Spinal cord (tissue), 10 donors: ENCODE measurements around the gene NOX3. TPM values are rescaled to one million over a fixed set of nuclear protein-coding genes. Genes with fewer than 3 reads are reported as not detected.
"Not testable (repeated sequence)": the region's sequence is repeated elsewhere in the genome, so short reads cannot be mapped to it uniquely, and the experiment has no call there.

Experiments
- DNase-seq, 6 donors: peaks; one replicate each; pipeline versions ENCODE4 v3.0.0 to v3.0.0-alpha.2; 2013 to 2015; ENCODE audit warnings: low spot score in 6 of 6, low read depth in 4 of 6
- H3K27ac ChIP-seq: one replicate; pipeline ENCODE4 v1.5.1; 2013; ENCODE audit warnings: low read depth, low read length, control low read depth
- H3K27me3 ChIP-seq: one replicate; pipeline ENCODE4 v1.6.1; 2013; ENCODE audit warnings: low read length; ENCODE audit not compliant: control insufficient read depth, insufficient read depth
- H3K36me3 ChIP-seq: one replicate; pipeline ENCODE4 v1.6.1; 2013; ENCODE audit warnings: low read length; ENCODE audit not compliant: control insufficient read depth, insufficient read depth
- H3K4me1 ChIP-seq: one replicate; pipeline ENCODE4 v1.6.1; 2013; ENCODE audit warnings: low read length; ENCODE audit not compliant: control insufficient read depth, insufficient read depth
- H3K4me3 ChIP-seq: one replicate; pipeline ENCODE4 v1.5.1; 2013; ENCODE audit warnings: low read depth, low read length, control low read depth
- H3K9me3 ChIP-seq: one replicate; pipeline ENCODE4 v1.6.1; 2013; ENCODE audit warnings: low read length; ENCODE audit not compliant: control insufficient read depth, insufficient read depth
- WGBS: methylation state at CpG from one replicate; pipeline ENCODE4 v1.1.5; 2013; ENCODE audit warnings: missing lambda C conversion rate; ENCODE audit not compliant: insufficient coverage; 5-methylcytosine and 5-hydroxymethylcytosine counted together
- polyA plus RNA-seq, 2 donors: library from polyadenylated mRNA; unstranded; fragments of 120-200 nt; gene quantifications; one replicate each; pipeline ENCODE4 v1.2.1, GENCODE V29; 2013; ENCODE audit not compliant: insufficient read length in 2 of 2
- total RNA-seq, 2 donors: library from RNA; depleted of rRNA in 1 of 2; stranded (reverse); fragments of 120-200 nt in 1 of 2; fragments of >200 nt in 1 of 2; gene quantifications; one replicate each; pipeline versions ENCODE4 v1.2.3 to v1.2.4, GENCODE V29; 2013 to 2014
- donor health status: healthy.

Gene NOX3
- total and polyA plus RNA-seq, 4 donors: not detected

GRCh38 chr6:155371230-155371629 is 84.4 kb downstream of the NOX3 start:
- WGBS: 92% methylated on average over 5 of the region's 5 CpGs
- H3K4me3 ChIP-seq: no peak overlapping the region
- no peaks in the 10 kb centered on the region for H3K4me1 ChIP-seq
- no peak overlapping the region for H3K27ac ChIP-seq
- H3K27me3 ChIP-seq: no peaks in the 10 kb centered on the region
- DNase-seq: no peak
- H3K36me3 ChIP-seq: no peaks in the 10 kb centered on the region
- no peaks in the 10 kb centered on the region for H3K9me3 ChIP-seq

- Histone ChIP-seq H3K27ac (no peak overlapping the region), H3K4me1 (no peaks in the 10 kb centered on the region), H3K27me3 (no peaks in the 10 kb centered on the region), H3K4me3 (no peak overlapping the region), H3K36me3 (no peaks in the 10 kb centered on the region), H3K9me3 (no peaks in the 10 kb centered on the region)
- DNase-seq: no peak
- WGBS: 84% methylated on average over 3 of the region's 6 CpGs
Measured at GRCh38 chr6:155366325-155366724, 89.3 kb downstream of the NOX3 start.

- Histone ChIP-seq H3K9me3 (peaks cover 3% of the 10 kb centered on the region), H3K27me3 (no peaks in the 10 kb centered on the region), H3K4me1 (no peaks in the 10 kb centered on the region), H3K36me3 (no peaks in the 10 kb centered on the region), H3K27ac (no peak overlapping the region), H3K4me3 (no peak overlapping the region)
- no peak for DNase-seq
- no CpG with 5 or more reads among the region's 3 CpGs for WGBS
Measured at GRCh38 chr6:155364844-155365437, 90.7 kb downstream of the NOX3 start.

GRCh38 chr6:155364021-155364420 is 91.6 kb downstream of the NOX3 start:
- H3K4me3 ChIP-seq, H3K36me3 ChIP-seq, H3K9me3 ChIP-seq, H3K27ac ChIP-seq, H3K4me1 ChIP-seq, DNase-seq, H3K27me3 ChIP-seq: not testable (repeated sequence)
- 73% methylated on average over 10 of the region's 12 CpGs for WGBS

GRCh38 chr6:155362968-155363632 is 92.5 kb downstream of the NOX3 start:
- H3K36me3 ChIP-seq, H3K4me1 ChIP-seq, H3K4me3 ChIP-seq, H3K9me3 ChIP-seq, DNase-seq, H3K27me3 ChIP-seq, H3K27ac ChIP-seq: not testable (repeated sequence)
- WGBS: 97% methylated on average over 28 of the region's 39 CpGs

GRCh38 chr6:155354167-155354566 is 101.5 kb downstream of the NOX3 start:
- Histone ChIP-seq H3K27me3 (no peaks in the 10 kb centered on the region), H3K27ac (no peak overlapping the region), H3K4me1 (no peaks in the 10 kb centered on the region), H3K9me3 (peaks cover 7% of the 10 kb centered on the region), H3K36me3 (no peaks in the 10 kb centered on the region), H3K4me3 (no peak overlapping the region)
- DNase-seq: no peak

GRCh38 chr6:155352811-155353210 is 102.8 kb downstream of the NOX3 start:
- H3K27ac ChIP-seq: no peak overlapping the region
- no peak for DNase-seq

GRCh38 chr6:155352130-155352420 is 103.6 kb downstream of the NOX3 start:
- Histone ChIP-seq H3K27ac (no peak overlapping the region), H3K4me1 (no peaks in the 10 kb centered on the region), H3K4me3 (no peak overlapping the region), H3K27me3 (no peaks in the 10 kb centered on the region), H3K9me3 (peaks cover 9% of the 10 kb centered on the region), H3K36me3 (no peaks in the 10 kb centered on the region)
- 89% methylated on average over 3 of the region's 4 CpGs for WGBS
- no peak for DNase-seq

More at GRCh38 chr6:155352811-155353210, 102.8 kb downstream of the NOX3 start:
- H3K4me1 ChIP-seq: no peaks in the 10 kb centered on the region
- H3K27me3 ChIP-seq: no peaks in the 10 kb centered on the region
- peaks cover 7% of the 10 kb centered on the region for H3K9me3 ChIP-seq
- H3K36me3 ChIP-seq: no peaks in the 10 kb centered on the region
- no peak overlapping the region for H3K4me3 ChIP-seq

- no peaks in the 10 kb centered on the region for H3K36me3 ChIP-seq
- no peak overlapping the region for H3K27ac ChIP-seq
- no peak overlapping the region for H3K4me3 ChIP-seq
- H3K9me3 ChIP-seq: peaks cover 9% of the 10 kb centered on the region
- H3K27me3 ChIP-seq: no peaks in the 10 kb centered on the region
- no peaks in the 10 kb centered on the region for H3K4me1 ChIP-seq
- no CpG with 5 or more reads among the region's 5 CpGs for WGBS
- no peak for DNase-seq
Measured at GRCh38 chr6:155351273-155352129, 104.1 kb downstream of the NOX3 start.

- H3K27me3 ChIP-seq: no peaks in the 10 kb centered on the region
- peaks cover 9% of the 10 kb centered on the region for H3K9me3 ChIP-seq
- no peak overlapping the region for H3K4me3 ChIP-seq
- no peaks in the 10 kb centered on the region for H3K36me3 ChIP-seq
- 92% methylated on average over 6 of the region's 6 CpGs for WGBS
- no peaks in the 10 kb centered on the region for H3K4me1 ChIP-seq
- DNase-seq: no peak
- no peak overlapping the region for H3K27ac ChIP-seq
Measured at GRCh38 chr6:155349956-155350355, 105.7 kb downstream of the NOX3 start.
